GM12878 (cell line): ENCODE measurements around the gene ARHGEF17. TPM values are rescaled to one million over a fixed set of nuclear protein-coding genes. Genes with fewer than 3 reads are reported as not detected.

Experiments used
- ATAC-seq: fragments of 200-7000 bp; cut with Tn5 transposase; 3 replicates; pipeline ENCODE4 v1.9.1; 2020; ENCODE audit warnings: mild to moderate bottlenecking, moderate library complexity
- BruUV-seq: library from RNA; stranded (reverse); fragments of 400-500 nt; replicated peaks from 2 replicates; lab custom pipeline; 2021; lab: Mats Ljungman, UMichigan
- CTCF ChIA-PET: fragments of 300-600 bp; sonication (Branson Sonifier 250); formaldehyde crosslinking; extraction: SDS; loops from one replicate; lab custom pipeline; 2021; ENCODE audit warnings: inconsistent platforms; lab: Yijun Ruan, JAX
- POLR2A ChIA-PET: fragments of 350-600 bp; formaldehyde crosslinking; extraction: SDS; loops from one replicate; lab custom pipeline; 2021; ENCODE audit warnings: inconsistent platforms; lab: Charles Lee
- RAD21 ChIA-PET: fragments of 300-600 bp; sonication (Branson Sonifier 250); formaldehyde crosslinking; loops from one replicate; lab custom pipeline; 2023; ENCODE audit warnings: antibody characterized with exemption; ENCODE audit not compliant: unreplicated experiment; lab: Charles Lee
- SMC1A ChIA-PET: fragments of 300-600 bp; sonication (Branson Sonifier 250); formaldehyde crosslinking; loops from one replicate; lab custom pipeline; 2023; ENCODE audit not compliant: unreplicated experiment, uncharacterized antibody; lab: Charles Lee
- DNase-seq: peaks from one replicate; pipeline ENCODE4 v3.0.0-alpha.2; 2011; ENCODE audit warnings: low read depth, low spot score
- FAIRE-seq: peaks from 3 replicates; lab custom pipeline; 2011; peaks lifted over from hg19 to GRCh38; lab: Jason Lieb, UNC
- H2AFZ ChIP-seq: 2 replicates; pipeline ENCODE4 v1.6.0; 2011; ENCODE audit warnings: low read depth, low read length, control low read depth; ENCODE audit not compliant: control insufficient read depth
- H3K27ac ChIP-seq: 2 replicates; pipeline ENCODE4 v1.5.1; 2011; ENCODE audit warnings: control low read depth; ENCODE audit not compliant: control insufficient read depth, insufficient read depth
- H3K27me3 ChIP-seq, 2 experiments: replicated peaks in 1 of 2; 2 replicates each; pipeline versions ENCODE4 v1.6.0 to v1.6.1; 2011; ENCODE audit warnings: low read length in 1 of 2; ENCODE audit not compliant: control insufficient read depth in 2 of 2, insufficient read depth in 2 of 2
- H3K36me3 ChIP-seq, 2 experiments: 2 replicates each; pipeline ENCODE4 v1.5.1; 2011; ENCODE audit warnings: low read length in 1 of 2; ENCODE audit not compliant: control insufficient read depth in 2 of 2, insufficient read depth in 2 of 2
- H3K4me1 ChIP-seq: 2 replicates; pipeline ENCODE4 v1.6.1; 2011; ENCODE audit warnings: mild to moderate bottlenecking, low read length, moderate library complexity, mixed read lengths; ENCODE audit not compliant: control insufficient read depth, insufficient read depth
- H3K4me2 ChIP-seq: 2 replicates; pipeline ENCODE4 v1.6.0; 2011; ENCODE audit warnings: control low read depth; ENCODE audit not compliant: control insufficient read depth, insufficient read depth
- H3K4me3 ChIP-seq: fragments of 200-600 bp; sonication (generic); 2 replicates; pipeline ENCODE4 v1.5.1; 2016
- H3K79me2 ChIP-seq: 2 replicates; pipeline ENCODE4 v1.6.0; 2011; ENCODE audit warnings: low read length; ENCODE audit not compliant: control insufficient read depth, insufficient read depth
- H3K9ac ChIP-seq: 2 replicates; pipeline ENCODE4 v1.8.0; 2011; ENCODE audit warnings: low read length, control low read depth, mixed read lengths; ENCODE audit not compliant: control insufficient read depth, insufficient read depth
- H3K9me3 ChIP-seq: replicated peaks from 3 replicates; pipeline ENCODE4 v1.5.1; 2011; ENCODE audit warnings: mild to moderate bottlenecking, low read length; ENCODE audit not compliant: control insufficient read depth, insufficient read depth
- H4K20me1 ChIP-seq: 2 replicates; pipeline ENCODE4 v1.6.0; 2011; ENCODE audit not compliant: control insufficient read depth, insufficient read depth
- BACH1 ChIP-seq: fragments of 450-650 bp; IDR thresholded peaks from 2 replicates; pipeline ENCODE4 v1.6.1; 2017; ENCODE audit warnings: mild to moderate bottlenecking, borderline replicate concordance
- BHLHE40 ChIP-seq, 2 experiments: fragments of 450-650 bp in 1 of 2; IDR thresholded peaks; 2 replicates each; pipeline ENCODE4 v1.6.1; 2011 to 2017; ENCODE audit warnings: low read depth in 2 of 2, borderline replicate concordance in 1 of 2, improper control_type of control experiment in 1 of 2, low read length in 1 of 2, mild to moderate bottlenecking in 1 of 2
- FOXK2 ChIP-seq: fragments of 450-650 bp; IDR thresholded peaks from 2 replicates; pipeline ENCODE4 v1.6.1; 2017; ENCODE audit warnings: mild to moderate bottlenecking, moderate library complexity
- HDAC2 ChIP-seq: fragments of 200-600 bp; sonication (generic); IDR thresholded peaks from 2 replicates; pipeline ENCODE4 v1.6.1; 2017
- JUND ChIP-seq: IDR thresholded peaks from 2 replicates; pipeline ENCODE4 v1.6.1; 2012; ENCODE audit warnings: low read depth, mild to moderate bottlenecking, low read length, improper control_type of control experiment, moderate library complexity
- SIX5 ChIP-seq: IDR thresholded peaks from 2 replicates; pipeline ENCODE4 v1.6.1; 2011; ENCODE audit warnings: mild to moderate bottlenecking, low read depth, low read length, moderate library complexity; ENCODE audit not compliant: severe bottlenecking
- SMAD5 ChIP-seq: IDR thresholded peaks from 2 replicates; pipeline ENCODE4 v1.6.1; 2016; ENCODE audit warnings: antibody characterized with exemption, low read depth
- SPI1 ChIP-seq: IDR thresholded peaks from 2 replicates; pipeline ENCODE4 v1.6.1; 2011; ENCODE audit warnings: low read depth, mild to moderate bottlenecking, low read length, moderate library complexity, borderline replicate concordance; ENCODE audit not compliant: insufficient read depth
- TBL1XR1 ChIP-seq: IDR thresholded peaks from 2 replicates; pipeline ENCODE4 v1.6.1; 2012; ENCODE audit warnings: low read depth, low read length, improper control_type of control experiment
- ZBED1 ChIP-seq: IDR thresholded peaks from 2 replicates; pipeline ENCODE4 v1.6.1; 2016; ENCODE audit warnings: borderline replicate concordance
- ZBTB11 ChIP-seq: fragments of 450-650 bp; formaldehyde crosslinking; IDR thresholded peaks from 2 replicates; pipeline ENCODE4 v1.5.0; 2022; ENCODE audit warnings: mild to moderate bottlenecking, missing genetic modification characterization
- WGBS: methylation state at CpG from one replicate; pipeline ENCODE4 v1.1.6; 2016; ENCODE audit warnings: low lambda C conversion rate; ENCODE audit not compliant: insufficient replicate concordance, insufficient coverage; ENCODE audit errors: missing lambda C conversion rate; 5-methylcytosine and 5-hydroxymethylcytosine counted together
- in situ Hi-C: fragments of 300-500 bp; cut with MboI; formaldehyde crosslinking; loops from 9 replicates; pipeline ENCODE4 v1.14.3; 2018; ENCODE audit warnings: mixed read lengths
- intact Hi-C: fragments of 100-400 bp; cut with micrococcal nuclease; formaldehyde crosslinking; loops from one replicate; pipeline ENCODE4 v1.14.2; 2022; ENCODE audit not compliant: unreplicated experiment
- polyA plus RNA-seq, 11 experiments: library from polyadenylated mRNA; depleted of rRNA in 4 of 11; unstranded in 6 of 11; stranded (reverse) in 5 of 11; fragments of >200 nt; fragmentation: Nextera tagmentation in 4 of 11; fragmentation: Illumina TruSeq in 1 of 11; extraction: Ambion mirVana in 4 of 11; extraction: Trizol in 1 of 11; gene quantifications; 1 replicate in 1 of 11; 2 replicates in 10 of 11; pipeline versions ENCODE4 v1.2.1 to v1.2.3, GENCODE V29; 2011 to 2016; ENCODE audit warnings: inconsistent platforms in 2 of 11, missing spikeins in 2 of 11, low read depth in 1 of 11
- total RNA-seq, 4 experiments: library from RNA; depleted of rRNA in 3 of 4; stranded (reverse); fragments of >200 nt in 3 of 4; fragmentation: Illumina TruSeq in 1 of 4; extraction: Trizol in 1 of 4; gene quantifications; 2 replicates each; pipeline versions ENCODE4 v1.2.1 to v1.2.3, GENCODE V29; 2013 to 2021

ARHGEF17 gene
- total and polyA plus RNA-seq, 10 of the 15 experiments (the other 5 are each of a cell fraction or from before 2014, with no cell fraction given): 0.15 to 11.0 (median 1.7) TPM

- ATAC-seq (no peak), DNase-seq (no peak), FAIRE-seq (no peak)
- TF ChIP-seq HDAC2 (no peak), BHLHE40 (IDR thresholded peaks at IDR 0.05; ENCODE audit: borderline replicate concordance in 1 of 2, low read depth in 2 of 2, low read length in 1 of 2) (no peak), JUND (no peak), ZBTB11 (CRISPR knock-in tag) (no peak), TBL1XR1 (no peak), SPI1 (no peak; the same call in 1 of the 2 replicates), BACH1 (no peak), SIX5 (no peak), FOXK2 (no peak), SMAD5 (no peak), ZBED1 (no peak)
- POLR2A ChIA-PET: interaction anchor here (0.7 kb wide), 1 partner anchor 556 kb away, joined by 3 read pairs; no protein-coding TSS in a partner anchor
- H3K9ac ChIP-seq: no peak overlapping the region
- peaks cover 30% of the 10 kb centered on the region for H3K4me1 ChIP-seq
- H3K27ac ChIP-seq: no peak overlapping the region
- 44% methylated on average over 11 of the region's 11 CpGs for WGBS
- BruUV-seq: no TSS peak
- H3K36me3 ChIP-seq: no peaks in the 10 kb centered on the region
- H3K79me2 ChIP-seq: no peaks in the 10 kb centered on the region
- H3K4me2 ChIP-seq: no peak overlapping the region
- no peak overlapping the region for H2AFZ ChIP-seq
- H4K20me1 ChIP-seq: no peaks in the 10 kb centered on the region
- SMC1A ChIA-PET: interaction anchor here (0.6 to 3.1 kb wide), 3 partner anchors 13 to 443 kb away, joined by 3 to 11 read pairs (median 3); no protein-coding TSS in a partner anchor
- no peaks in the 10 kb centered on the region for H3K9me3 ChIP-seq
- H3K27me3 ChIP-seq: no peaks in the 10 kb centered on the region; a peak in 1 of 4 replicates
- H3K4me3 ChIP-seq: no peak overlapping the region
- RAD21 ChIA-PET: no interaction called here
- intact Hi-C loops: no loop called here
- in situ Hi-C loops: no loop called here
- CTCF ChIA-PET: interaction anchor here (1.0 to 1.6 kb wide), 5 partner anchors 12 to 62 kb away, joined by 4 to 6 read pairs (median 4); no protein-coding TSS in a partner anchor
These were observed 33.2 kb upstream of the ARHGEF17 start for GRCh38 chr11:73274722-73275380.
